ENCODE data around the gene ATF2. TPM values are rescaled to one million over a fixed set of nuclear protein-coding genes. Genes with fewer than 3 reads are reported as not detected.

ATF2 gene
- total and polyA plus RNA-seq, 2 of the 4 experiments (the other 2 are of a cell fraction), result 23.2 to 60.0 TPM

GRCh38 chr2:175167076-175167791 is 769 bp downstream of the ATF2 start:
- peaks cover 2% of the 10 kb centered on the region; the same call in 1 of the 2 replicates for H3K36me3 ChIP-seq (ENCODE audit: control insufficient read depth, insufficient read depth, low read length)
- H3K9me1 ChIP-seq (ENCODE audit: insufficient read depth, low read length), result no peaks in the 10 kb centered on the region; the same call in 1 of the 2 replicates
- no peaks in the 10 kb centered on the region for H3K27me3 ChIP-seq (ENCODE audit: control insufficient read depth, insufficient read depth, low read length)
- peak overlapping the region; percentile 89 for H2BK5ac ChIP-seq (ENCODE audit: low read depth, low read length, poor library complexity, severe bottlenecking)
- ChIA-PET POLR2A (ENCODE audit: unreplicated experiment) (interaction anchor here (0.6 kb wide), 1 partner anchor 9 kb away, joined by 5 read pairs; no protein-coding TSS in a partner anchor), CTCF (interaction anchor here (0.6 to 1.4 kb wide), 5 partner anchors 13 to 478 kb away, joined by 3 to 6 read pairs (median 4); no protein-coding TSS in a partner anchor)
- intact Hi-C loops (cut with micrococcal nuclease), result no loop called here
- H4K8ac ChIP-seq (ENCODE audit: low read depth in 2 of 2, low read length in 2 of 2), result peak overlapping the region; percentile 90 to 99
- TF ChIP-seq MAZ (IDR thresholded peaks at IDR 0.05; ENCODE audit: borderline replicate concordance, low read depth, low read length), result 0 out of 2 replicates have a peak, but pooled peaks have one; percentile 51
- TF ChIP-seq NFE2L2 (IDR thresholded peaks at IDR 0.05; ENCODE audit: low read depth, low read length), result no peak
- H3K79me1 ChIP-seq (ENCODE audit: low read depth in 1 of 2, low read length in 2 of 2), result peaks cover 0 to 15% of the 10 kb centered on the region in 2 experiments; a peak in 2 of 4 replicates
- H2AK9ac ChIP-seq (replicated peaks; ENCODE audit: low read depth, low read length, poor library complexity), result peak overlapping the region; percentile 99
- peak overlapping the region; percentile 95 for H3K27ac ChIP-seq (ENCODE audit: insufficient read depth, low read length)
- 0% methylated on average over 3 of the region's 32 CpGs; no CpG with 5 or more reads in 1 of the 2 experiments for WGBS, 2 experiments (ENCODE audit: extremely low coverage in 2 of 2, insufficient read length in 1 of 2)
- H3K56ac ChIP-seq (ENCODE audit: extremely low read depth, insufficient read depth, low read length), result peak overlapping the region; percentile 98
- dilution Hi-C loops (cut with HindIII; ENCODE audit: low sequenced_read_pairs, unreplicated experiment), result no loop called here
- peak overlapping the region; percentile 99; the same call in 1 of the 2 replicates for H3K23ac ChIP-seq (ENCODE audit: low read depth, low read length)
- no TSS peak for BruUV-seq (replicated peaks)
- no peaks in the 10 kb centered on the region for H3K9me3 ChIP-seq (ENCODE audit: control insufficient read depth, insufficient read depth, low read length)
- H2AFZ ChIP-seq (replicated peaks; ENCODE audit: low read length, poor library complexity), result peak overlapping the region; percentile 99
- H3K18ac ChIP-seq (ENCODE audit: low read depth, low read length), result peak overlapping the region; percentile 53
- DNase-seq, result no peak
- H2BK15ac ChIP-seq (ENCODE audit: low read depth, low read length), result peak overlapping the region; percentile 43; the same call in 1 of the 3 replicates
- peaks cover 19% of the 10 kb centered on the region for H4K20me1 ChIP-seq (ENCODE audit: insufficient read depth, low read length)
- peak overlapping the region; percentile 100 for H3K4ac ChIP-seq (ENCODE audit: low read depth, low read length)
- peak overlapping the region; percentile 81 for H3K4me3 ChIP-seq (ENCODE audit: insufficient read depth, low read depth, low read length)
- H2BK120ac ChIP-seq (ENCODE audit: low read depth, low read length), result peak overlapping the region; percentile 93
- H4K91ac ChIP-seq (ENCODE audit: insufficient read depth, low read depth, low read length), result peak overlapping the region; percentile 77
- H3K4me2 ChIP-seq (ENCODE audit: low read depth, low read length), result peak overlapping the region; percentile 93
- in situ Hi-C loops (cut with MboI; ENCODE audit: low sequenced_read_pairs), result no loop called here
- no peaks in the 10 kb centered on the region for H3K4me1 ChIP-seq (ENCODE audit: control insufficient read depth, insufficient read depth, low read length)
- ATAC-seq (ENCODE audit: low read depth), result peak; percentile 6
- H2BK20ac ChIP-seq (ENCODE audit: low read depth, low read length), result no peak overlapping the region
- peak overlapping the region; percentile 99 for H3K9ac ChIP-seq (ENCODE audit: low read depth, low read length)
- H4K5ac ChIP-seq (ENCODE audit: low read depth, low read length), result peak overlapping the region; percentile 94
- H3K14ac ChIP-seq (replicated peaks; ENCODE audit: low read depth, low read length), result peak overlapping the region; percentile 100
- H2AK5ac ChIP-seq (ENCODE audit: low read depth, low read length), result peak overlapping the region; percentile 98

Data from IMR-90 (cell line).